GM21390 (cell line): ENCODE data around the gene WHRN.

Experiments
- ATAC-seq: cut with Tn5 transposase; IDR thresholded peaks from one replicate; pipeline ENCODE4 v1.9.1; 2021; ENCODE audit not compliant: unreplicated experiment

Gene WHRN

GRCh38 chr9:114426046-114426948 lies 79.0 kb downstream of the WHRN start:
- no peak for ATAC-seq

- no peak for ATAC-seq
These were observed 80.1 kb downstream of the WHRN start for GRCh38 chr9:114425126-114425525.

- no peak for ATAC-seq
These were observed 81.1 kb downstream of the WHRN start for GRCh38 chr9:114424126-114424525.

- ATAC-seq: no peak
These were observed 82.1 kb downstream of the WHRN start for GRCh38 chr9:114423181-114423580.

GRCh38 chr9:114421147-114421546 lies 84.1 kb downstream of the WHRN start:
- no peak for ATAC-seq

- no peak for ATAC-seq
These were observed 85.5 kb downstream of the WHRN start for GRCh38 chr9:114419796-114420195.

- ATAC-seq: no peak
These were observed 87.2 kb downstream of the WHRN start for GRCh38 chr9:114418053-114418452.

GRCh38 chr9:114417511-114417910 lies 87.8 kb downstream of the WHRN start:
- no peak for ATAC-seq

GRCh38 chr9:114416906-114417305 lies 88.4 kb downstream of the WHRN start:
- no peak for ATAC-seq

GRCh38 chr9:114416290-114416689 lies 89.0 kb downstream of the WHRN start:
- no peak for ATAC-seq

GRCh38 chr9:114414346-114414745 lies 90.9 kb downstream of the WHRN start:
- ATAC-seq: no peak

GRCh38 chr9:114413861-114414301 lies 91.4 kb downstream of the WHRN start:
- ATAC-seq: no peak

- ATAC-seq: no peak
These were observed 93.1 kb downstream of the WHRN start for GRCh38 chr9:114412048-114412683.

- ATAC-seq: no peak
These were observed 93.8 kb downstream of the WHRN start for GRCh38 chr9:114411452-114411851.

- ATAC-seq: no peak
These were observed 94.4 kb downstream of the WHRN start for GRCh38 chr9:114410910-114411309.

GRCh38 chr9:114409842-114410241 lies 95.4 kb downstream of the WHRN start:
- ATAC-seq: no peak

GRCh38 chr9:114409103-114409780 lies 96.0 kb downstream of the WHRN start:
- no peak for ATAC-seq

- no peak for ATAC-seq
These were observed 96.6 kb downstream of the WHRN start for GRCh38 chr9:114408645-114409044.

- no peak for ATAC-seq
These were observed 97.4 kb downstream of the WHRN start for GRCh38 chr9:114407889-114408288.

- no peak for ATAC-seq
These were observed 98.8 kb downstream of the WHRN start for GRCh38 chr9:114406441-114406840.

- ATAC-seq: peak; percentile 94
These were observed 99.8 kb downstream of the WHRN start for GRCh38 chr9:114405294-114406034.
